Stimulated activated CD4-positive, alpha-beta T cell treated with anti-CD3 and anti-CD28 coated beads, Interleukin-4, amount 100 ng/mL, for 4 hours (primary cell): ENCODE results near the gene GRIN2B.

Experiments
- DNase-seq, 2 experiments: peaks; one replicate each; pipeline ENCODE4 v3.0.0-alpha.2; 2020

Gene GRIN2B

DNA sequence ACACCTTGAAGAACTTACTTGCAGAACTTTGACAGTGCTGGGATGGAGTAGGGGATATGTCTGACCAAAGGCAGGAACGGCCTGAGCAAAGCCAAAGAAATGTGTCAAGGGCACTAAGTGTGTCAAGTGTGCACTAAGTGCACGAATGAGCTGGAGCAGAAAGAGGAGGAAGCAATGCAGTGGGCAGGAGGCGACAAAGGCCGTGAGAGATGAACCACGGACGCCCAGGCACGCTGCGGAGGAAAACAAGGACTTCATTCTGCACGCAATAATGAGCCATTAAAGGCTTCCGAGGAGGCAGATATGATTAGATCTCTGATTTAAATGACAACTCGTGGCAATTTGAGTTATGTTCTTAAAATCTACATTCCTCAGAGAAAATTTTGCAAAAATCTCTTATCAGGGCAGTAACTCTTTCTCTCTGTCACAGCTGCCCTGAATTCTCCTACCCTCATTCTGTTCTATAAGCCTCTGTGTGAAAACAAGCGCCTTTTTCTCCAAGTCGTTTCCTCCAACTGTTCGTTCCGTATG is 25.3 kb downstream of the GRIN2B start:
- no peak for DNase-seq

DNA sequence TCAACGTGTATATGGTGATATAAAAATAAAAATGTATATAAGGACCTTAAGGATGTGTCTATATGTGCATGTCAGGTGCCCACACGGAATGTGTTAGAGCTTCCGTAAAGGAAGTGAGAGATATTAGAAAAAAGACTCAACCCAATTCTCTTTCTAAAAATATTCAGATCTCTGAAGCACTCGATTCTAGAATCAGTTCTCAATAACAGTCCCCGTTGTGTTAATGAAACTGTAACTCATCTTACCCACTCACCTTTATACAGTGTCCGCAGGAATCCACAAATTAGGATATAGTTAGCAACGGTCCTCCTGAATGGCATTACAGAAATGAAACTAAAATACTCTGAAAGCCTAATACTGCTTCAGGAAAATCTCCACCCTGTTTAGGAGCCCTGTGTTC is 29.3 kb downstream of the GRIN2B start:
- no peak for DNase-seq

DNA sequence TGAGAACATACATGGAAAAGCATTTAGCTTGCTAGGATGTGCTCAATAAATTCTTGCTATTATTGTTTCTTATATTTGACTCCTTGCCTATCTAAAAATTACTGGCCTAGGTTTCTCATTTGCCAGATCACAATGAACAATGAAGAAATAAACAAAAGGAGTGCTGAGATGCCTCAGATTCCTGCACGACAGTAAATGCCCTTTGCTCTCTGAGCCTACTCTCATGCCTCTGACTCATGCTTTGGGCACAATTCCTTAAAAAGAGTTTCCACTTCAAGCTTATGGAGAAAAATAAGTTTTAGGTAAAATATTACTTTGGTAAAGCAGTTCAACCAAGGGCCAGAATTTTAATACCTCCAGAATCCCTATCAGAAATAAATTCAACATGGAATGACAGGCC is 30.9 kb downstream of the GRIN2B start:
- DNase-seq: no peak

DNA sequence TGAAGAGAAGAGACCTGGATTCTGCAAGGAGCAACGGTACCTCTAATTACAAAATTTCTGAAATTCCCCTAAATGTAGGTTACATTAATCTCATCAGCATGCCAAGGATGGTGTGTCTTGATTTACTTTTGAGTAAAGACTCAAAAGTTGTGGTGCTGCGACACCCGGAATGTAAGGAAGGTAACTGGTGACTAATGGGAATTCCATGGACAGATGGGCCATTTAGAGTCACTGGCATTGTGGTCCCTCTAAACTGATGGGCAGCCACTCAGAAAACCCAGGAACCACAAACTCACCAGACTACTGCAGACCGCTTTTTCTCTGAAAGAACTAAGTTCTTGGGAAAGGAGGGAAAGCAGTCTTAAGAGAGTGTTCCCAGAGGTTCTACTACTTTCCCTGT is 32.8 kb downstream of the GRIN2B start:
- DNase-seq: no peak

DNA sequence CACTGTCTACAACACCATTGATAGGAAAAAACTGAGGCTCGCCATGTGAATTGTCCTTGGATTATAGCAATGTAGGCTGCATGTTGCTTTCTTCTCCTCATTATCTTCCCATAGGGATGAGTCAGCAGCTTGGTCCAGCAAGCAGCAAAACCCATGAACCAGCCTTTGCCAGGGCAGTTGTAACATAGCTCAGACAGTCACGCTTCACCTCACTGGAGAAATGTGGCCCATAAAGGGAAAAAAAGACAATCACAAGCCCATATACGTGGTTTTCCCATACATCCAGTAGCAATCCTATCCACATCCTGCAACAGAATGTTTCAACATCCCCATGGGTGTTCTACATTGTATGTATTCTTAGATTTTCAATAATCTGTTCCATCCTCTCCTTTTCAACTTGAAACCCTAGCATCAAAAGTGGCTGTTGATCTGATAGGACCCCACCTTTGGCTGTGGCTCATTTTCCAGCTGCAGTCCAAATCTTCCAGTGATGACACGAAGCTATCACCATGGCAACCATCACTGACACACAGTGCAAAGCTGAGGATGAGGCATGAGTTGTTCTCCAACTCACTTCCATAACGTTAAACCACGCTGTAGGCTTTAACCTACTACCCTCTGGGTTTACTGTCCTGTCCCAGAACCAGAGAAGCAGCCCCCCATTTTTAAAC is 34.0 kb downstream of the GRIN2B start:
- DNase-seq: no peak

DNA sequence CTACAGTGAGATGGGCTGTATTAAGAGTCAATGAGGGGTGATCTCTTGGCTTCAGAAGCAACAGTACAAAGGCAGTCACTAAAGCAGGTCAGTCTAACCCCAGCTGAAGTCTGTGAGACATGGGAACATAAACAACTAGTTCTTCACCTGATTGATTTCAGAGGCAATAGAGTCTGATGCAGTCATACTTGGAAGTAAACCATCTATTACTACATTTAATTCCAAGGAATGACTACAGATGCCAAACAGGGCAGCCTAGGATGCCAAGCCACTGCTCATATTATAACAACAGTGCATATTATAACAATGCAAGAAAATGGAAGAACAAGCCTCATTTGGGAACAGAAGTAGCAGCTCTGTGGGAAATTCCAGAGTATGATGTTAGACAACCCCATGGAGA is 35.8 kb downstream of the GRIN2B start:
- no peak for DNase-seq

DNA sequence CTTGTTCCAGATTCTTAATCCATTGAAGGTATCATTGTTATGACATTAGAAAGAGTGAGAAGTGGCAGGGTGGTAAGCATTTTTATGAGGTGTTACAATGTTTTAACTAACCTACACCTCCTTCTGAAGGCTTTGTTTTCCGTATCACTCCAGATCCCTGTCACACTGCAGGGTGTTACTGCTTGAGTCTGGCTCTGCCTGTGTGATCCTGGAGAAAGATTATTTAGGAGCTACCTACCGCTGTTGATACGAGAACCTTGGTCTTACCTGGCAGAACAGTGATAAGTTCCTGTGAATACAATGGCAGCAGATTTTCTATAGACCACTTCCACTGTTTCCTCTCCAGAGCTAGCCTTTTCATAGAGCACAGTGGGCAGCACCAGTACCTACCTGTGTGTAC is 36.2 kb downstream of the GRIN2B start:
- no peak for DNase-seq

DNA sequence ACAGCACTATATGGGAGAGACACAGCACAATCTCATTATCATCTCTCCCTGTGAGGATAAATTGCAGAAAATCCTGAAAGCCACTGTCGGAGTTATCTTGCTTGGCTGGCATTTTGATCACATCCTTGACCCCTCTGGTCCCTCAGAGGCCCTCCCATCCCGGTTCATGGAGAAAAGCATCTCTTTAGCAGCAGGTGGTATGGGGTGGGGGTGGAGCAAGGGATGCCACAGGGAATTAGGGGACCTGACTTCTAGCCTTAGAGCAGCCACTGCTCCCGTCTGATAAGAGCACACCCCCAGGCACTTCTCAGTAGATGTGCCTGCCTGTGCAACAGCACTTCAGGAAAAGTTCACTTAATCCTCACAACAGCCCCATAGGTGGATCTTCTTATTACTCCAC is 38.6 kb downstream of the GRIN2B start:
- no peak for DNase-seq

DNA sequence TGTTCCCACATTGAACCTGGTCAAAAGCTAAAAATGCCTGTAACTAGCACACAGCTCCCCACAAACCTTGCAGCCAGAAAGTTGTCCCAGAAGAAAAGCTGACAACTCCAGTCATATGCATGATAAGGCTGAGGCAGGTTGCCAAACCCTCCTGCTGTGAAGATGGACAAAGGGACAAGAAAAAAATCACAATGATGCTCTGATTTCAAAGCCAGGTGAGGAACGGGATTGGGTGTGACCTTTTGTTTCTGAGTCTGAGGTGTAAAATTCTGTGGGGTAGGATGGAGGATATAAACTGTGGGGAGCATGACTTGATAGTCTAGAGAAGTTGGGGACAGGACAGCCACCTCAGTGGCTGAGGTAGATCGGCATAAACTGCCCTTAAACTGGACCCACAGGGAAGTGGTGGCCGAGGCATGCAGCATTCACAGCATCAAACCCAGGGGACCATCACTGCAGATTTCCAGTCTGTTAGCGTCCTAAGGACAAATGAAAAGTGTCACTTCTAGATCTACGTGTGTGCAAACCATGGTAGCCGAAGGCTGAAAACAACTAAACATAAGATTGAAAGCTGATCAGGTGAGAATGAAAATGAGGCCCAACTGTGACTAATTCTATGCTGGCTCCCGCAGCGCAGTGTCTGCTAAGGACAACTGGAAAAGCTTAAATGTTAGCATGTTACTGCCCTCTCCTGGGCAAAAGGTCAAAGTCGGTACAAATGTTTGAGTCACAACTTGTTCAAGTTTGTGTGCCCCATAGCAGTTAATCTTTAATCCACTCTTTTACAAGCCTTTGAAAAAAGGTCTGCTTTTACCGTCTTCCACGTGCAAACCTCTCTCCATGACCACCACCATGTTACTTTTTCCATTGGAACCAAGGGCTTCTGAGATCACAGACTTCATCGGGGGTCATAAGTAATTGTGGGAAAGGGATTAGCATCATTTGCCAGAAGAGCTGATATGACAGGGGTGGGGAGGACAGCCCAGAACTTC is 39.8 kb downstream of the GRIN2B start:
- no peak for DNase-seq

DNA sequence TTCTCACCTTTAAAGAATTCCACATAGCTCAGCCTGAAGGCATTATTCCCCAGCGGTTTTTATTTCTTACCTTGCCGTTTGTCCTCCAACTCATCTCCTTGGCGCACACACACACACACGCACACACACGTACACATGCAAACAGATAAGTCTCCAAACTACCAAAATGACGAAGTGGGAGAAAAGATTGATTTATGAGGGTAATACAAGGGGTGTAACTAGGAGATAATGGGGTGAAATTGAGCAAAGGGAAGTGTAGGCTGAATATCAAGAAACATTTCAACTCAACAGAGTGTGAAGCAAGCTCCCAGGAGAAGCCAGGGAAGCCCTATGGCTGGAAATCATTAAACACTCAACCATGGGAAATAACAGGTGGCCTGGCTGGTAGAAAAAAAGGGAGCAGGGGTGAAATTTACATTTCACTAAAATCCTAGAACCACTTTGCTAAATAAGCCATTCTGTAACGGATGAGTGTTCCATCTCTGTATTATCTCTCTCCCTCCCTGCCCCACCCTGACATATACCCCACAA is 41.0 kb downstream of the GRIN2B start:
- DNase-seq: no peak

DNA sequence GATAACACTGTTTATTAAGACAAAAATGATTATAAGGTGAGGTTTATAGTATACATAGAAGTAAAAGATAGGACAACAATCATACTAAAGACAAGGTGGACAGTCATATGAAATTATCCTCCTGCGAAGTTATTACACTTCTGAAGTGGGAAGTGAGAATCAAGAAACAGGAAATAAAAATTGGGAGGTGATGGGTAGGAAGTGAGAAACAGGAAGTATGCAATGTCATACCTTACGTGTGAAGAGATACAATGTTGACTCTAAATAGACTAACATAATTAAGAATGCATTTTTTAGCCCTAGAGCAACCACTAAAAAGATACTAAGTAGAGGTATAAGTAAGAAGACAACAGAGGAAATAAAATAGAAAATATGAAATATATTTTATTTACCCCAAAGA is 43.7 kb downstream of the GRIN2B start:
- no peak for DNase-seq

DNA sequence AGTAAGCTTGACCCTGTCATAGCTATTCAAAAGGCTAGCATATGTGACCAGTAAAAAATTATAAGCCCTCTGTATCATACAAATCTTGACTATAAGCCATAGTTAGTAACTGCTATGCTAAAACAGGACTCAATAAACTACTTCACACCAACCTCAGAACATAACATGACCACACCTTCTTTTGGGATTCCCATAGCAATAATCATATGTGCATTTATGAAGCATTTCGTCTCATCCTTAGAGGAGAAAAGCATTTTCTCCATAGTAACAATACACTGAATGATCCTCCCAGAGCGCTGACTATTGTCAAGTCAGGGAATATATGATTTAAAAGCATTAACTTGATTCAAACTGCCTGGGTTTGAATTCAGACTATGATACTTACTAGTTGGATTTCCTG is 46.2 kb downstream of the GRIN2B start:
- DNase-seq: no peak
